B cell (primary cell): ENCODE data around the gene ANKRD23. TPM values are rescaled to one million over a fixed set of nuclear protein-coding genes. Genes with fewer than 3 reads are reported as not detected.

Source experiments
- ATAC-seq: fragments of 200-7000 bp; cut with Tn5 transposase; one replicate; pipeline ENCODE4 v1.10.0; 2021; ENCODE audit warnings: low read depth, mild to moderate bottlenecking, moderate number of reproducible peaks, moderate library complexity
- CTCF ChIA-PET: fragments of 350-600 bp; sonication (Branson Sonifier 250); formaldehyde crosslinking; loops from one replicate; lab custom pipeline; 2021; ENCODE audit warnings: antibody characterized with exemption, inconsistent platforms; lab: Charles Lee
- POLR2A ChIA-PET: fragments of 350-600 bp; sonication (Branson Sonifier 250); formaldehyde crosslinking; loops from one replicate; lab custom pipeline; 2021; ENCODE audit warnings: antibody characterized with exemption; lab: Charles Lee
- DNase-seq: peaks from one replicate; pipeline ENCODE4 v3.0.0; 2013
- H2AFZ ChIP-seq: 2 replicates; pipeline ENCODE4 v1.6.1; 2012; ENCODE audit warnings: mild to moderate bottlenecking, low read depth, low read length; ENCODE audit not compliant: insufficient read depth, poor library complexity, severe bottlenecking
- H3K27ac ChIP-seq, 2 donors: 1 replicate in 1 of 2; 2 replicates in 1 of 2; pipeline ENCODE4 v1.5.1; 2012 to 2013; ENCODE audit warnings: low read length in 2 of 2, mild to moderate bottlenecking in 2 of 2, moderate library complexity in 1 of 2
- H3K27me3 ChIP-seq, 4 experiments: fragments of 200-600 bp in 1 of 4; sonication (generic) in 1 of 4; replicated peaks in 1 of 4; 1 replicate in 2 of 4; 2 replicates in 2 of 4; pipeline versions ENCODE4 v1.6.1 to v1.7.0; 2013 to 2016; ENCODE audit warnings: low read length in 3 of 4, mild to moderate bottlenecking in 2 of 4, mixed read lengths in 1 of 4, moderate library complexity in 1 of 4; ENCODE audit not compliant: insufficient read depth in 4 of 4, control insufficient read depth in 3 of 4; ENCODE audit errors: control extremely low read depth in 1 of 4
- H3K36me3 ChIP-seq, 2 experiments: replicated peaks in 1 of 2; 1 replicate in 1 of 2; 2 replicates in 1 of 2; pipeline versions ENCODE4 v1.6.1 to v1.7.1; 2013; ENCODE audit warnings: low read length in 1 of 2; ENCODE audit not compliant: insufficient read depth in 2 of 2, control insufficient read depth in 1 of 2; ENCODE audit errors: control extremely low read depth in 1 of 2, extremely low read depth in 1 of 2
- H3K4me1 ChIP-seq, 2 donors: fragments of 200-600 bp in 1 of 2; sonication (generic) in 1 of 2; 1 replicate in 1 of 2; 2 replicates in 1 of 2; pipeline versions ENCODE4 v1.5.1 to v1.6.1; 2013 to 2017; ENCODE audit warnings: low read length in 2 of 2; ENCODE audit not compliant: control insufficient read depth in 2 of 2, insufficient read depth in 2 of 2
- H3K4me2 ChIP-seq: replicated peaks from 2 replicates; pipeline ENCODE3; 2012; ENCODE audit warnings: mild to moderate bottlenecking, low read depth, low read length; ENCODE audit not compliant: poor library complexity, severe bottlenecking
- H3K4me3 ChIP-seq, 5 experiments: fragments of 200-600 bp in 1 of 5; sonication (generic) in 1 of 5; 1 replicate in 3 of 5; 2 replicates in 2 of 5; pipeline versions ENCODE4 v1.5.1 to v1.7.0; 2011 to 2016; ENCODE audit warnings: low read length in 4 of 5, mild to moderate bottlenecking in 4 of 5, low read depth in 2 of 5, control low read depth in 1 of 5, moderate library complexity in 1 of 5; ENCODE audit not compliant: insufficient read depth in 1 of 5; ENCODE audit errors: control extremely low read depth in 1 of 5, extremely low read depth in 1 of 5
- H3K79me2 ChIP-seq: fragments of 200-600 bp; sonication (generic); one replicate; pipeline ENCODE4 v1.6.0; 2016; ENCODE audit warnings: low read length; ENCODE audit not compliant: control insufficient read depth, insufficient read depth
- H3K9ac ChIP-seq: fragments of 200-600 bp; sonication (generic); 2 replicates; pipeline ENCODE4 v1.6.1; 2017; ENCODE audit warnings: mild to moderate bottlenecking, low read length, moderate library complexity
- H3K9me3 ChIP-seq, 3 donors: one replicate each; pipeline versions ENCODE4 v1.6.1 to v1.7.1; 2013; ENCODE audit warnings: low read length in 2 of 3; ENCODE audit not compliant: control insufficient read depth in 2 of 3, insufficient read depth in 1 of 3; ENCODE audit errors: control extremely low read depth in 1 of 3
- H4K20me1 ChIP-seq: 2 replicates; pipeline ENCODE4 v1.6.0; 2012; ENCODE audit warnings: mild to moderate bottlenecking, low read length; ENCODE audit not compliant: insufficient read depth, control insufficient read depth, poor library complexity, severe bottlenecking
- H3K27ac Mint-ChIP-seq: one replicate; pipeline ENCODE4 v1.8.0; 2021; ENCODE audit warnings: mixed read lengths
- H3K27me3 Mint-ChIP-seq: one replicate; pipeline ENCODE4 v1.8.0; 2021; ENCODE audit warnings: mixed read lengths
- H3K4me1 Mint-ChIP-seq: one replicate; pipeline ENCODE4 v1.8.0; 2021; ENCODE audit warnings: mixed read lengths
- H3K4me3 Mint-ChIP-seq: one replicate; pipeline ENCODE4 v1.8.0; 2021; ENCODE audit warnings: mixed read lengths
- H3K9me3 Mint-ChIP-seq: one replicate; pipeline ENCODE4 v1.8.0; 2022; ENCODE audit warnings: mixed read lengths; ENCODE audit not compliant: insufficient read depth
- EZH2 ChIP-seq: IDR thresholded peaks from 2 replicates; pipeline ENCODE4 v1.6.1; 2012; ENCODE audit warnings: borderline replicate concordance, low read depth, mild to moderate bottlenecking, moderate library complexity, low read length; ENCODE audit not compliant: insufficient read depth, poor library complexity, severe bottlenecking
- WGBS: methylation state at CpG from one replicate; pipeline ENCODE4 v1.1.5; 2013; ENCODE audit warnings: missing lambda C conversion rate; ENCODE audit not compliant: insufficient coverage; 5-methylcytosine and 5-hydroxymethylcytosine counted together
- intact Hi-C: fragments of 100-400 bp; cut with micrococcal nuclease; formaldehyde crosslinking; loops from one replicate; pipeline ENCODE4 v1.10.0; 2022
- polyA plus RNA-seq: library from polyadenylated mRNA; depleted of rRNA; stranded (reverse); fragments of >200 nt; gene quantifications from 2 replicates; pipeline ENCODE4 v1.2.3, GENCODE V29; 2012
- total RNA-seq, 2 donors: library from RNA; stranded (reverse); fragments of 120-200 nt in 1 of 2; gene quantifications; 1 replicate in 1 of 2; 2 replicates in 1 of 2; pipeline versions ENCODE4 v1.2.3 to v1.2.4, GENCODE V29; 2013 to 2022
- TF ChIP-seq, protein P1 (sequence below): fragments of 200-600 bp; IDR thresholded peaks from one replicate; pipeline ENCODE4 v1.8.0; 2022; ENCODE audit warnings: antibody characterized with exemption, mild to moderate bottlenecking

The ANKRD23 gene
- total and polyA plus RNA-seq, 2 donors (not counting 1 experiment from before 2014, with no cell fraction given), result 8.8 to 11.3 TPM

DNA sequence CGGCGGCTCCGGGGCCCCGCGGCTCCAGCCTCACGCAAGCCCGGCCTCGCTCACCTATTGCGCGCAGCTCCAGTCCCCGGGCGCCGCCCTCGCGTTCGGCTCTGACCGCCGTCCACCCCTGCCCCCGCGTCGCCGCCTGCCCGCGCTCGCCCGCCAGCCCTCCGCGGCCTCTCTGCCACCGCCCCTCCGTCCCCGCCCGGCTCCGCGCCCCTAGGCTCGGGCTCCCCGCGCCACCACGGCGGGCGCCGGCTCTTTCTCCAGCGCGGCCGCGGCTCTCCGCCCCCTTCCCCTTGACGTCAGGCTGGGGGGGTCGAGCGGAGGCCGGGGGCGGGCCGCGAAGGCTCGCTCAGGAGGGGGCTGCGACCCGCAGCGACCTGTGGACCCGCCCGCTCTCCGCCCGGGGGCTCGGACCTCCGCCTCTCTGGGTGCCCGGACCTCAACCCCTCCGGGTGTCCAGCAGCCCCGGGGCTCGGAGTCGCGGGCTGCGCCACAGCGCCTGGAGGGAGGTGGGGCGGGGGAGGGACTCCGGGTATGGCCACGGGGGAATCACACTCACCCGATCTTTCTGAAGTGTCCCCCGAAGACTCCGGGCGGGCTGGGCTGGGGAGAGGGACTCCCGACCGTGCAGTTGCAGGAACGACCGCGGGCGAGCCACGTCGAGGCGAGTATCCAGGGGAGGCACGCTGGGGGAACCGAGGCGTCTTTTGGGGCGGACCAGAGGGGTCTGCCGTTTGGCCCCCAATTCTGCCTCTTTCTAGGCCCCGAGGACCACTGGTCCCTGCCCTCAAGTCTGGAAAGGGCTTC is 26.2 kb upstream of the ANKRD23 start, which contains the start of gene SEMA4C:
Gene SEMA4C, minus strand, starts transcription at position 259 of the 804 bp plus-strand sequence. CDS start 2,194 bp downstream, outside the sequence.
- 2% methylated on average over 93 of the region's 93 CpGs for WGBS
- Mint-ChIP-seq H3K27me3 (peaks cover 30% of the 10 kb centered on the region), H3K27ac (peak within 1 kb of the TSS; percentile 75), H3K4me3 (peak within 1 kb of the TSS; percentile 89), H3K4me1 (peaks cover 38% of the 10 kb centered on the region), H3K9me3 (no peaks in the 10 kb centered on the region)
- peaks cover 41 to 50% of the 10 kb centered on the region in 2 donors for H3K4me1 ChIP-seq
- no peaks in the 10 kb centered on the region for H3K79me2 ChIP-seq
- H3K4me3 ChIP-seq, result peak within 1 kb of the TSS in 4 of 5 experiments; percentile 46 to 84 (median 60)
- TF ChIP-seq, protein P1, sequence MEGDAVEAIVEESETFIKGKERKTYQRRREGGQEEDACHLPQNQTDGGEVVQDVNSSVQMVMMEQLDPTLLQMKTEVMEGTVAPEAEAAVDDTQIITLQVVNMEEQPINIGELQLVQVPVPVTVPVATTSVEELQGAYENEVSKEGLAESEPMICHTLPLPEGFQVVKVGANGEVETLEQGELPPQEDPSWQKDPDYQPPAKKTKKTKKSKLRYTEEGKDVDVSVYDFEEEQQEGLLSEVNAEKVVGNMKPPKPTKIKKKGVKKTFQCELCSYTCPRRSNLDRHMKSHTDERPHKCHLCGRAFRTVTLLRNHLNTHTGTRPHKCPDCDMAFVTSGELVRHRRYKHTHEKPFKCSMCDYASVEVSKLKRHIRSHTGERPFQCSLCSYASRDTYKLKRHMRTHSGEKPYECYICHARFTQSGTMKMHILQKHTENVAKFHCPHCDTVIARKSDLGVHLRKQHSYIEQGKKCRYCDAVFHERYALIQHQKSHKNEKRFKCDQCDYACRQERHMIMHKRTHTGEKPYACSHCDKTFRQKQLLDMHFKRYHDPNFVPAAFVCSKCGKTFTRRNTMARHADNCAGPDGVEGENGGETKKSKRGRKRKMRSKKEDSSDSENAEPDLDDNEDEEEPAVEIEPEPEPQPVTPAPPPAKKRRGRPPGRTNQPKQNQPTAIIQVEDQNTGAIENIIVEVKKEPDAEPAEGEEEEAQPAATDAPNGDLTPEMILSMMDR, result no peak
- TF ChIP-seq EZH2, result no peak
- peak within 1 kb of the TSS; percentile 78 for H2AFZ ChIP-seq
- no peak within 1 kb of the TSS for H3K27ac ChIP-seq
- CTCF ChIA-PET, result interaction anchor here (0.5 to 3.2 kb wide), 6 partner anchors 12 to 603 kb away, joined by 3 to 19 read pairs (median 4); partner anchors contain the start of gene ANKRD39
- H3K4me2 ChIP-seq, result peak within 1 kb of the TSS; percentile 100
- intact Hi-C loops, result loop anchor here (1.0 to 5.0 kb wide), 2 partner anchors 12 to 72 kb away; partner anchors contain the start of gene ANKRD39
- DNase-seq, result peak; percentile 73
- ATAC-seq, result peak; percentile 40
- H3K9ac ChIP-seq, result peak within 1 kb of the TSS; percentile 72
- no peaks in the 10 kb centered on the region for H4K20me1 ChIP-seq
- peaks cover 0 to 14% (median 0%) of the 10 kb centered on the region in 3 donors for H3K9me3 ChIP-seq
- H3K36me3 ChIP-seq, result no peaks in the 10 kb centered on the region
- H3K27me3 ChIP-seq, result peaks cover 0 to 41% (median 14%) of the 10 kb centered on the region in 4 experiments
- POLR2A ChIA-PET, result no interaction called here
